GM19035 (cell line): Measurements from ENCODE around the gene LARP4.
"Not testable (repeated sequence)": the region's sequence is repeated elsewhere in the genome, so short reads cannot be mapped to it uniquely, and the experiment has no call there.

Source experiments
- ATAC-seq: cut with Tn5 transposase; IDR thresholded peaks from one replicate; pipeline ENCODE4 v1.9.1; 2021; ENCODE audit not compliant: unreplicated experiment

LARP4 gene

GRCh38 chr12:50521781-50522180 is 121.1 kb downstream of the LARP4 start:
- ATAC-seq: not testable (repeated sequence)

GRCh38 chr12:50523772-50524171 is 123.1 kb downstream of the LARP4 start:
- ATAC-seq: no peak

GRCh38 chr12:50524621-50525020 is 123.9 kb downstream of the LARP4 start:
- ATAC-seq: no peak

GRCh38 chr12:50525422-50525821 is 124.7 kb downstream of the LARP4 start:
- no peak for ATAC-seq

- no peak for ATAC-seq
Observed at GRCh38 chr12:50527359-50527726, 126.7 kb downstream of the LARP4 start.

- ATAC-seq: no peak
Observed at GRCh38 chr12:50528800-50529199, 128.1 kb downstream of the LARP4 start.

- ATAC-seq: no peak
Observed at GRCh38 chr12:50529345-50529744, 128.7 kb downstream of the LARP4 start.
